ENCODE data around the gene ZNF281.

DNA sequence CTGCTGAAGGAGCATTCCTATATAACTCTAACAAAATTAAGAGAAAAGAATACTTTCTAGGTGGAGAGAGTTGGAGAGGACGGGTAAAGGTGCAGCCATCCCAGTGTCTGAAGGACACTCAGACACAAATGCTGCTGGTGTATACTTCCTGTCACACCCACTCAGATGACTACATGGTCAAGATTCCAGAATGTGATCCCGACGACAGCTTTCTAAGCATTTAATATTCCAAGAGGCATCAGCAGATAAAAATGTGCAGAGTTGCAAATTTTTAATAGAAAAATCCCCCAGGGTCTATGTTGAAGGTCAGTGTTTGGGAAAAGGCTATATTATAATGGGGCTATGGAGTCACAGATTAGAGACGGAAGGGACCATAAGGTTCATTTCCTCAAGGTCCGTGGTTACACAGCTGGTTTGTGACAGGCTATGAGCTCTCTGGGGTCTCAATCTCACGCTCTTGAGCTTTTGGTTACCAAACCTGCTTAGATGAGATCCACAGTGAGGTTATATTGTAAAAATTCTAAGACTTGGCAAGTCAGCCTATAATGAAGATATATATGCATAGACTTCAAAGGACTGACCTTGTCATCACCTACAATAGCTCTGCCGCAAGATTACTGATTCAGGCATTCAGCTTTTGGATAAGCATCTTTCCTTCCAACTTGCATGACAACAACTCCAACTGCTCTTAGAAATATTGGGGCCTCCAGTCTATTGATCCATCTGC lies 35.1 kb downstream of the ZNF281 start:
- TF ChIP-seq L3MBTL2 (conservative IDR thresholded peaks at IDR 0.05): no peak
- no peak for TF ChIP-seq BHLHE40 (IDR thresholded peaks at IDR 0.05; ENCODE audit: borderline replicate concordance)
- TF ChIP-seq ELF4 (IDR thresholded peaks at IDR 0.05): no peak
- no peak for TF ChIP-seq NFRKB (IDR thresholded peaks at IDR 0.05)
- TF ChIP-seq, protein P1, sequence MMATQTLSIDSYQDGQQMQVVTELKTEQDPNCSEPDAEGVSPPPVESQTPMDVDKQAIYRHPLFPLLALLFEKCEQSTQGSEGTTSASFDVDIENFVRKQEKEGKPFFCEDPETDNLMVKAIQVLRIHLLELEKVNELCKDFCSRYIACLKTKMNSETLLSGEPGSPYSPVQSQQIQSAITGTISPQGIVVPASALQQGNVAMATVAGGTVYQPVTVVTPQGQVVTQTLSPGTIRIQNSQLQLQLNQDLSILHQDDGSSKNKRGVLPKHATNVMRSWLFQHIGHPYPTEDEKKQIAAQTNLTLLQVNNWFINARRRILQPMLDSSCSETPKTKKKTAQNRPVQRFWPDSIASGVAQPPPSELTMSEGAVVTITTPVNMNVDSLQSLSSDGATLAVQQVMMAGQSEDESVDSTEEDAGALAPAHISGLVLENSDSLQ (IDR thresholded peaks at IDR 0.05): no peak
- no peak for TF ChIP-seq SUZ12 (IDR thresholded peaks at IDR 0.05)

Measured in HEK293T (cell line).